Right atrium auricular region (tissue), 2 donors: ENCODE measurements around the gene TBC1D22B. TPM values are rescaled to one million over a fixed set of nuclear protein-coding genes. Genes with fewer than 3 reads are reported as not detected.

Source experiments
- DNase-seq: peaks from one replicate; pipeline ENCODE4 v3.0.0-alpha.2; 2019; ENCODE audit warnings: low spot score
- H3K27ac ChIP-seq, 2 donors: fragments of 200-600 bp; sonication (generic); 1 replicate in 1 of 2; 2 replicates in 1 of 2; pipeline ENCODE4 v1.5.1; 2016 to 2019
- H3K27me3 ChIP-seq, 2 donors: fragments of 200-600 bp; sonication (generic); one replicate each; pipeline versions ENCODE4 v1.5.1 to v1.6.0; 2017 to 2019
- H3K36me3 ChIP-seq: fragments of 200-600 bp; sonication (generic); one replicate; pipeline ENCODE4 v1.5.1; 2016
- H3K4me1 ChIP-seq, 2 donors: fragments of 200-600 bp; sonication (generic); one replicate each; pipeline versions ENCODE4 v1.5.1 to v1.6.0; 2017 to 2019
- H3K4me3 ChIP-seq, 2 donors: fragments of 200-600 bp; sonication (generic); 1 replicate in 1 of 2; 2 replicates in 1 of 2; pipeline ENCODE4 v1.5.1; 2017 to 2019; ENCODE audit warnings: mild to moderate bottlenecking in 1 of 2, moderate library complexity in 1 of 2
- H3K9me3 ChIP-seq, 2 donors: fragments of 200-600 bp; sonication (generic); one replicate each; pipeline ENCODE4 v1.5.1; 2019
- CTCF ChIP-seq, 2 donors: fragments of 200-600 bp; sonication (generic); IDR thresholded peaks; one replicate each; pipeline ENCODE4 v1.5.1; 2019; ENCODE audit warnings: antibody characterized with exemption in 2 of 2
- total RNA-seq, 2 donors: library from RNA; depleted of rRNA; stranded (reverse); fragments of >200 nt; gene quantifications; one replicate each; pipeline ENCODE4 v1.1.0, GENCODE V29; 2016

Gene TBC1D22B
- total RNA-seq, 2 donors from 2014 or later, result 7.5 to 9.8 TPM

- peaks cover 2 to 40% of the 10 kb centered on the region in 2 donors for H3K4me1 ChIP-seq
- peaks cover 44% of the 10 kb centered on the region for H3K36me3 ChIP-seq
- no peaks in the 10 kb centered on the region for H3K9me3 ChIP-seq
- no peak for DNase-seq
- TF ChIP-seq CTCF (IDR thresholded peaks at IDR 0.05), result no peak
- H3K27me3 ChIP-seq, result no peaks in the 10 kb centered on the region
- no peak overlapping the region for H3K4me3 ChIP-seq
- H3K27ac ChIP-seq, result peak overlapping the region in 1 of 2 donors; percentile 65
These were observed 24.8 kb downstream of the TBC1D22B start for GRCh38 chr6:37282371-37282770.

- Histone ChIP-seq H3K4me1 (peaks cover 2 to 40% of the 10 kb centered on the region in 2 donors), H3K9me3 (no peaks in the 10 kb centered on the region), H3K4me3 (no peak overlapping the region), H3K36me3 (peaks cover 47% of the 10 kb centered on the region), H3K27ac (peak overlapping the region; percentile 61 to 65), H3K27me3 (no peaks in the 10 kb centered on the region)
- no peak for DNase-seq
- TF ChIP-seq CTCF (IDR thresholded peaks at IDR 0.05), result no peak
These were observed 25.7 kb downstream of the TBC1D22B start for GRCh38 chr6:37283268-37283667.

GRCh38 chr6:37283671-37284151 is 26.1 kb downstream of the TBC1D22B start:
- Histone ChIP-seq H3K4me1 (peaks cover 2 to 40% of the 10 kb centered on the region in 2 donors), H3K9me3 (no peaks in the 10 kb centered on the region), H3K36me3 (peaks cover 47% of the 10 kb centered on the region), H3K27ac (peak overlapping the region; percentile 61 to 65), H3K4me3 (no peak overlapping the region), H3K27me3 (no peaks in the 10 kb centered on the region)
- peak; percentile 75 for DNase-seq
- no peak for TF ChIP-seq CTCF (IDR thresholded peaks at IDR 0.05)

- peak overlapping the region; percentile 19 to 65 for H3K27ac ChIP-seq
- no peak for TF ChIP-seq CTCF (IDR thresholded peaks at IDR 0.05)
- H3K36me3 ChIP-seq, result peaks cover 47% of the 10 kb centered on the region
- H3K9me3 ChIP-seq, result no peaks in the 10 kb centered on the region
- H3K27me3 ChIP-seq, result no peaks in the 10 kb centered on the region
- DNase-seq, result no peak
- H3K4me3 ChIP-seq, result no peak overlapping the region
- peaks cover 2 to 33% of the 10 kb centered on the region in 2 donors for H3K4me1 ChIP-seq
These were observed 27.2 kb downstream of the TBC1D22B start for GRCh38 chr6:37284781-37285180.

GRCh38 chr6:37285861-37286311 is 28.3 kb downstream of the TBC1D22B start:
- TF ChIP-seq CTCF (IDR thresholded peaks at IDR 0.05), result no peak
- Histone ChIP-seq H3K4me3 (no peak overlapping the region), H3K27ac (no peak overlapping the region), H3K4me1 (peaks cover 2 to 24% of the 10 kb centered on the region in 2 donors), H3K9me3 (no peaks in the 10 kb centered on the region), H3K36me3 (peaks cover 47% of the 10 kb centered on the region), H3K27me3 (no peaks in the 10 kb centered on the region)
- DNase-seq, result no peak
